A549 (cell line): ENCODE data around the gene BFSP2. TPM values are rescaled to one million over a fixed set of nuclear protein-coding genes. Genes with fewer than 3 reads are reported as not detected.
A peak's percentile ranks its signal among the peaks of the same experiment; 100 is the strongest.

Experiments
- ATAC-seq, 2 experiments: fragments of 200-7000 bp in 1 of 2; fragments of >200 bp in 1 of 2; cut with Nextera tagmentation in 1 of 2; cut with Tn5 transposase in 1 of 2; 3 replicates each; pipeline versions ENCODE4 v1.8.0 to v1.9.1; 2018 to 2020; ENCODE audit warnings: mild to moderate bottlenecking in 1 of 2, moderate library complexity in 1 of 2
- CTCF ChIA-PET: fragments of 300-600 bp; sonication (Branson Sonifier 250); formaldehyde crosslinking; extraction: SDS; loops from one replicate; lab custom pipeline; 2021; ENCODE audit warnings: antibody characterized with exemption, inconsistent platforms; lab: Yijun Ruan, JAX
- POLR2A ChIA-PET: fragments of 350-600 bp; formaldehyde crosslinking; extraction: SDS; loops from one replicate; lab custom pipeline; 2021; ENCODE audit warnings: antibody characterized with exemption, inconsistent platforms; lab: Yijun Ruan, JAX
- DNase-seq, 2 experiments: peaks; one replicate each; pipeline versions ENCODE4 v3.0.0 to v3.0.0-alpha.2; 2011 to 2016; ENCODE audit warnings: low read depth in 1 of 2, low spot score in 1 of 2
- FAIRE-seq: peaks from 2 replicates; lab custom pipeline; 2011; peaks lifted over from hg19 to GRCh38; lab: Jason Lieb, UNC
- H3K27ac ChIP-seq, 2 experiments: fragments of >200 bp; sonication (Bioruptor Twin); formaldehyde crosslinking; 3 replicates each; pipeline ENCODE4 v1.5.1; 2016 to 2017
- H3K4me1 ChIP-seq: fragments of >200 bp; sonication (Bioruptor Twin); formaldehyde crosslinking; 3 replicates; pipeline ENCODE4 v1.6.1; 2016
- H3K4me2 ChIP-seq: fragments of >200 bp; sonication (Bioruptor Twin); formaldehyde crosslinking; 3 replicates; pipeline ENCODE4 v1.6.1; 2016
- H3K4me3 ChIP-seq: fragments of >200 bp; sonication (Bioruptor Twin); formaldehyde crosslinking; 3 replicates; pipeline ENCODE4 v1.5.1; 2016
- H3K9me3 ChIP-seq: fragments of >200 bp; sonication (Bioruptor Twin); formaldehyde crosslinking; 3 replicates; pipeline ENCODE4 v1.6.1; 2016
- BHLHE40 ChIP-seq: IDR thresholded peaks from 2 replicates; pipeline ENCODE4 v1.6.1; 2012; ENCODE audit warnings: low read depth, low read length, inconsistent platforms
- CHD4 ChIP-seq: fragments of 200-600 bp; sonication (generic); IDR thresholded peaks from 2 replicates; pipeline ENCODE4 v1.6.1; 2016; ENCODE audit warnings: antibody characterized with exemption, mild to moderate bottlenecking, borderline replicate concordance
- EP300 ChIP-seq, 2 experiments: fragments of >200 bp; sonication (Bioruptor Twin); formaldehyde crosslinking; IDR thresholded peaks; 2 replicates in 1 of 2; 3 replicates in 1 of 2; pipeline ENCODE4 v1.6.1; 2016 to 2017
- FOSL2 ChIP-seq, 2 experiments: fragments of 450-650 bp in 1 of 2; fragments of >200 bp in 1 of 2; sonication (Bioruptor Twin) in 1 of 2; formaldehyde crosslinking; IDR thresholded peaks; 2 replicates each; pipeline versions ENCODE4 v1.5.0 to v1.6.1; 2016 to 2020; ENCODE audit warnings: mild to moderate bottlenecking in 1 of 2, moderate library complexity in 1 of 2
- GATA3 ChIP-seq: IDR thresholded peaks from 2 replicates; pipeline ENCODE4 v1.6.1; 2012; ENCODE audit warnings: borderline replicate concordance
- HOXB5 ChIP-seq: fragments of 250-450 bp; sonication (Bioruptor Pico); IDR thresholded peaks from 2 replicates; pipeline ENCODE4 v1.5.0; 2020; ENCODE audit warnings: mild to moderate bottlenecking, moderate library complexity
- JUN ChIP-seq, 2 experiments: fragments of >200 bp; sonication (Bioruptor Twin); formaldehyde crosslinking; IDR thresholded peaks; 2 replicates in 1 of 2; 3 replicates in 1 of 2; pipeline ENCODE4 v1.6.1; 2016 to 2017
- JUNB ChIP-seq: fragments of >200 bp; sonication (Bioruptor Twin); formaldehyde crosslinking; IDR thresholded peaks from 2 replicates; pipeline ENCODE4 v1.6.1; 2016
- KDM5A ChIP-seq: fragments of 200-600 bp; sonication (generic); IDR thresholded peaks from 2 replicates; pipeline ENCODE4 v1.6.1; 2016; ENCODE audit warnings: antibody characterized with exemption, mild to moderate bottlenecking
- MAFK ChIP-seq: fragments of 450-650 bp; IDR thresholded peaks from 2 replicates; pipeline ENCODE4 v1.6.1; 2014; ENCODE audit not compliant: partially characterized antibody
- NPAS2 ChIP-seq: fragments of 250-450 bp; sonication (Bioruptor Pico); IDR thresholded peaks from 2 replicates; pipeline ENCODE4 v1.8.0; 2022; ENCODE audit warnings: mild to moderate bottlenecking, moderate library complexity, borderline replicate concordance
- PHF8 ChIP-seq: fragments of 200-600 bp; sonication (generic); IDR thresholded peaks from 2 replicates; pipeline ENCODE4 v1.6.1; 2016; ENCODE audit warnings: low read depth, mild to moderate bottlenecking, antibody characterized with exemption, moderate library complexity, borderline replicate concordance
- RFX5 ChIP-seq: fragments of 450-650 bp; IDR thresholded peaks from 2 replicates; pipeline ENCODE4 v1.7.1; 2014; ENCODE audit warnings: antibody characterized with exemption, mild to moderate bottlenecking, moderate library complexity
- ZC3H11A ChIP-seq: fragments of 450-650 bp; IDR thresholded peaks from 2 replicates; pipeline ENCODE4 v1.6.1; 2014; ENCODE audit warnings: antibody characterized with exemption, mild to moderate bottlenecking
- ZNF302 ChIP-seq: fragments of 250-450 bp; sonication (Bioruptor Pico); IDR thresholded peaks from 2 replicates; pipeline ENCODE4 v1.9.0; 2021; ENCODE audit warnings: inconsistent platforms, mild to moderate bottlenecking, moderate library complexity
- ZSCAN20 ChIP-seq: fragments of 250-450 bp; sonication (Bioruptor Pico); IDR thresholded peaks from 2 replicates; pipeline ENCODE4 v1.8.0; 2022; ENCODE audit warnings: mild to moderate bottlenecking, moderate library complexity
- WGBS: methylation state at CpG from one replicate; pipeline ENCODE4 v1.1.6; 2017; ENCODE audit errors: missing lambda C conversion rate; 5-methylcytosine and 5-hydroxymethylcytosine counted together
- polyA plus RNA-seq, 4 experiments: library from polyadenylated mRNA; depleted of rRNA in 3 of 4; stranded (reverse); fragments of >200 nt; fragmentation: RNase III in 1 of 4; extraction: RNeasy Plus Mini Kit Qiagen cat#74134 plus additional on column Dnase treatment in 1 of 4; gene quantifications; 2 replicates in 3 of 4; 3 replicates in 1 of 4; pipeline ENCODE4 v1.2.3, GENCODE V29; 2011 to 2017
- TF ChIP-seq, protein P1 (sequence below): fragments of 250-450 bp; sonication (Bioruptor Pico); IDR thresholded peaks from 2 replicates; pipeline ENCODE4 v1.5.0; 2020; ENCODE audit warnings: low read depth, mild to moderate bottlenecking, moderate library complexity
- TF ChIP-seq, protein P2 (sequence below): fragments of 450-650 bp; IDR thresholded peaks from 2 replicates; pipeline ENCODE4 v1.6.1; 2014; ENCODE audit warnings: antibody characterized with exemption
- TF ChIP-seq, protein P3 (sequence below): fragments of 200-600 bp; sonication (generic); IDR thresholded peaks from 2 replicates; pipeline ENCODE4 v1.6.1; 2016; ENCODE audit warnings: antibody characterized with exemption, mild to moderate bottlenecking, moderate library complexity
- TF ChIP-seq, protein P4 (sequence below): IDR thresholded peaks from 2 replicates; pipeline ENCODE4 v1.6.1; 2012
- TF ChIP-seq, protein P5 (sequence below): fragments of >200 bp; sonication (Bioruptor Twin); formaldehyde crosslinking; IDR thresholded peaks from 3 replicates; pipeline ENCODE4 v1.6.1; 2016

The BFSP2 gene
- polyA plus RNA-seq, 2 of the 4 experiments (the other 2 are of a cell fraction), result 0.18 TPM; not detected in 1

DNA sequence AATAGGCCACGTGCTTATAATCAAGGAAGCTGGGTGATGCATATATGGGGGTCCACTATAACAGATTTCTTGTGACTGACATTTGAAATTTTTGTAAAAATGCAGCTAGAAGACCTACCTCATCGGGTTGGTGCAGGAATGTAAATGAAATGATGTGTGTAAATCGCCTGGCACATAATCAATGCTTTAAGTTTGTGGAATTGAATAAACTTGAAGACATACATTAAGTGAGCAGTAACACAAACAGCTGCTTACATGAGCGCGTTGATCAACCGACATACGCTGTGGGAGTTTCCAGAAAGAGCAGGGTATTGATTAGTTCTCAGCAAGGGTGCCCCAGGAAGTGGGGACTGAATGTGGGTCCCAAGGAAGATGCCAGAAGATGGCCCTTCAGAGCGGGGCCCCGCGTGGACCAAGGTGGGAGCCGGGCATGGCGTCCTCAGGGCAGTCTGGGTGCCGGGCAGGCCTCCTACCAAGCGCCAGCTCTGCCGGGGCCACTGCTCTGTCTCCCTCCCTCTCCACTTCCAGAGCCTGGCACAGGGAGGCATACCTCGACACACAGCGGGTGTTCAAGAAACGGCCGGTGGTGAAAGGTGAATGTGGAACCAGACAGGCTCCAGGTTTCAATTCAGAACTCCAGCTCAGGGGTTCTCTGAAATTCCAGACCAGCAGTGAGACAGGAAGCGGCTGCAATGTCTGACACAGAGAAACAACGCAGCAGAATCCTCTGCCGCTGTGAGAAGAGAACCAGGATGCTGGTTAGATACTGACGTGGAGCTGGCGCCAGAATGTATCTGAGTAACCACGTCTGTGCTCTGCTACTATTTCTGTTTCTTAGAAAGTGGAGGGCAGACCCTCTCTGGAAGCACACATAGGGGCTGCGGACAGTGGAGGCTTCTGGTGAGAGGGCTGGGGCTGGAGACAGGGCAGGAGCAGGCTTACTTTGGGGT, 12.6 kb downstream of the BFSP2 start:
- FAIRE-seq, result no peak
- TF ChIP-seq PHF8 (no peak), BHLHE40 (no peak), MAFK (no peak), JUNB (no peak), RFX5 (no peak), HOXB5 (CRISPR knock-in tag) (no peak), ZNF302 (CRISPR knock-in tag) (no peak), ZSCAN20 (no peak), KDM5A (no peak)
- TF ChIP-seq, protein P1, sequence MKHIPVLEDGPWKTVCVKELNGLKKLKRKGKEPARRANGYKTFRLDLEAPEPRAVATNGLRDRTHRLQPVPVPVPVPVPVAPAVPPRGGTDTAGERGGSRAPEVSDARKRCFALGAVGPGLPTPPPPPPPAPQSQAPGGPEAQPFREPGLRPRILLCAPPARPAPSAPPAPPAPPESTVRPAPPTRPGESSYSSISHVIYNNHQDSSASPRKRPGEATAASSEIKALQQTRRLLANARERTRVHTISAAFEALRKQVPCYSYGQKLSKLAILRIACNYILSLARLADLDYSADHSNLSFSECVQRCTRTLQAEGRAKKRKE (CRISPR knock-in tag), result no peak
- H3K4me3 ChIP-seq, result no peak overlapping the region
- ATAC-seq, result peak; percentile 65 to 76
- no peak for DNase-seq
- POLR2A ChIA-PET, result no interaction called here
- WGBS, result 50% methylated on average over 18 of the region's 26 CpGs
- H3K9me3 ChIP-seq, result no peaks in the 10 kb centered on the region
- no peak overlapping the region for H3K27ac ChIP-seq
- CTCF ChIA-PET, result interaction anchor here (1.3 to 1.6 kb wide), 2 partner anchors 12 to 686 kb away, joined by 4 to 5 read pairs; no protein-coding TSS in a partner anchor
- H3K4me1 ChIP-seq, result no peaks in the 10 kb centered on the region
- peak overlapping the region; percentile 47 for H3K4me2 ChIP-seq

DNA sequence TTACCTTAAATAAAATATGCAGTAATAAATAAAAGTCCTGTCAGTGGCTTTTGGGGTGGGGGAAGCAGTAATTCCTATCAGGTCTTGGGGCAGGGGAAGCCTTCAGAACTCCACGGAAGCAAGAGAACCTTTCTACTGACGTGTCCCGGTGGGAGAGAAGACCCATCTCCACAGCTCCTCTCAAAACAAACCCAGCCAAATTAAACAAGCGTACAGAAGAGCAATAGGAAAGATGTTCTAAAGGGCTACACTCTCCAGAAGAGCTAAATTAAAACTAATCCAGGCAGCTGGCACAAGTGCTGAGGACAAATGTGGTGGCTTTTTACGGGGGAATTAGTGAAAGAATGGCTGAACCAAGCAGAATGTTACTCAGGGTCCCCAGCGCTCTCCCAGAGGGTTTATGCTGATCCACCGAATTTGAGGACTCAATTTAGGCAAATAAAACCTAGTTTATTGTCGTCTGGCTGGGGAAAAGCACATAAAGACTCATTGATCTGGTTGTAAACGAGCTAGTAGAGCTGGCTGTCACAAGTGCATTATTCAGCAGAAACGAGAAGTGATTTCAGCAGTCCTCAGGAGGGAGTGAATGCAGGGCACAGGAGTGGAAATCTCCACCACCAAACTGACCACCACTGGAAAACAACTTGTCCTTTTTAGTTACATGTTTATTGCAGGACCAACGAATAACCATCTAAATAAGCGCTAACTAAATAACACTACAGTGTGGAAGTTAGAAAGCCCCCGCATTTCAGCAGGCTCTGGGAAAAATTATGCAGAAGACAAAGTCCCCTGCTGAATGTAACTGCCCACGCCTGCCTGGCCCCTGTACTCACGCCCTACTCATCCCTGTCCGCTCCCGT, 13.5 kb downstream of the BFSP2 start:
- POLR2A ChIA-PET, result no interaction called here
- H3K4me3 ChIP-seq, result no peak overlapping the region
- CTCF ChIA-PET, result interaction anchor here (1.6 kb wide), 1 partner anchor 687 kb away, joined by 5 read pairs; no protein-coding TSS in a partner anchor
- ATAC-seq (peak; percentile 69 to 77), DNase-seq (peak in 1 of 2 experiments; percentile 31), FAIRE-seq (no peak)
- WGBS, result 15% methylated on average over 17 of the region's 17 CpGs
- H3K4me1 ChIP-seq, result no peaks in the 10 kb centered on the region
- peak; percentile 37 for TF ChIP-seq MAFK
- no peak for TF ChIP-seq JUN (IDR thresholded peaks at IDR 0.05)
- TF ChIP-seq ZNF302 (CRISPR knock-in tag), result no peak
- no peak for TF ChIP-seq GATA3
- TF ChIP-seq, protein P2, sequence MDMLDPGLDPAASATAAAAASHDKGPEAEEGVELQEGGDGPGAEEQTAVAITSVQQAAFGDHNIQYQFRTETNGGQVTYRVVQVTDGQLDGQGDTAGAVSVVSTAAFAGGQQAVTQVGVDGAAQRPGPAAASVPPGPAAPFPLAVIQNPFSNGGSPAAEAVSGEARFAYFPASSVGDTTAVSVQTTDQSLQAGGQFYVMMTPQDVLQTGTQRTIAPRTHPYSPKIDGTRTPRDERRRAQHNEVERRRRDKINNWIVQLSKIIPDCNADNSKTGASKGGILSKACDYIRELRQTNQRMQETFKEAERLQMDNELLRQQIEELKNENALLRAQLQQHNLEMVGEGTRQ, result no peak
- no peak for TF ChIP-seq ZC3H11A
- peak overlapping the region; percentile 47 for H3K4me2 ChIP-seq
- H3K27ac ChIP-seq, result no peak overlapping the region
- H3K9me3 ChIP-seq, result no peaks in the 10 kb centered on the region

DNA sequence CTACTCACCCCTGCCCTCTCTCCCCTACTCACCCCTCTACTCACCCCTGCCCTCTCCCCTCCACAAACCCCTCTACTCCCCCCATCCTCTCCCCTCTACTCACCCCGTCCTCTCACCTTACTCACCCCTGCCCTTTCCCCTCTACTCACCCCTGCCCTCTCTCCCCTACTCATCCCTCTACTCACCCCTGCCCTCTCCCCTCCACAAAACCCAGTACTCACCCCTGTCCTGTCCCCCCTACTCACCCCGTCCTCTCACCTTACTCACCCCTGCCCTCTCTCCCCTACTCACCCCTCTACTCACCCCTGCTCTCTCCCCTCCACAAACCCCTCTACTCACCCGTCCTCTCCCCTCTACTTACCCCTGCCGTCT, 14.2 kb downstream of the BFSP2 start:
- DNase-seq (no peak), FAIRE-seq (no peak), ATAC-seq (no peak)
- Histone ChIP-seq H3K4me2 (peak overlapping the region; percentile 47), H3K9me3 (no peaks in the 10 kb centered on the region), H3K4me1 (no peaks in the 10 kb centered on the region), H3K27ac (no peak overlapping the region), H3K4me3 (no peak overlapping the region)
- no CpG with 5 or more reads among the region's 4 CpGs for WGBS
- CTCF ChIA-PET, result interaction anchor here (1.6 kb wide), 1 partner anchor 687 kb away, joined by 5 read pairs; no protein-coding TSS in a partner anchor
- POLR2A ChIA-PET, result no interaction called here
- TF ChIP-seq CHD4 (no peak), NPAS2 (no peak), ZNF302 (CRISPR knock-in tag) (no peak), EP300 (IDR thresholded peaks at IDR 0.05) (no peak), FOSL2 (IDR thresholded peaks at IDR 0.05) (no peak), FOSL2 (CRISPR knock-in tag; IDR thresholded peaks at IDR 0.05) (no peak), BHLHE40 (no peak)
- TF ChIP-seq, protein P1 (CRISPR knock-in tag), result no peak
- TF ChIP-seq, protein P3, sequence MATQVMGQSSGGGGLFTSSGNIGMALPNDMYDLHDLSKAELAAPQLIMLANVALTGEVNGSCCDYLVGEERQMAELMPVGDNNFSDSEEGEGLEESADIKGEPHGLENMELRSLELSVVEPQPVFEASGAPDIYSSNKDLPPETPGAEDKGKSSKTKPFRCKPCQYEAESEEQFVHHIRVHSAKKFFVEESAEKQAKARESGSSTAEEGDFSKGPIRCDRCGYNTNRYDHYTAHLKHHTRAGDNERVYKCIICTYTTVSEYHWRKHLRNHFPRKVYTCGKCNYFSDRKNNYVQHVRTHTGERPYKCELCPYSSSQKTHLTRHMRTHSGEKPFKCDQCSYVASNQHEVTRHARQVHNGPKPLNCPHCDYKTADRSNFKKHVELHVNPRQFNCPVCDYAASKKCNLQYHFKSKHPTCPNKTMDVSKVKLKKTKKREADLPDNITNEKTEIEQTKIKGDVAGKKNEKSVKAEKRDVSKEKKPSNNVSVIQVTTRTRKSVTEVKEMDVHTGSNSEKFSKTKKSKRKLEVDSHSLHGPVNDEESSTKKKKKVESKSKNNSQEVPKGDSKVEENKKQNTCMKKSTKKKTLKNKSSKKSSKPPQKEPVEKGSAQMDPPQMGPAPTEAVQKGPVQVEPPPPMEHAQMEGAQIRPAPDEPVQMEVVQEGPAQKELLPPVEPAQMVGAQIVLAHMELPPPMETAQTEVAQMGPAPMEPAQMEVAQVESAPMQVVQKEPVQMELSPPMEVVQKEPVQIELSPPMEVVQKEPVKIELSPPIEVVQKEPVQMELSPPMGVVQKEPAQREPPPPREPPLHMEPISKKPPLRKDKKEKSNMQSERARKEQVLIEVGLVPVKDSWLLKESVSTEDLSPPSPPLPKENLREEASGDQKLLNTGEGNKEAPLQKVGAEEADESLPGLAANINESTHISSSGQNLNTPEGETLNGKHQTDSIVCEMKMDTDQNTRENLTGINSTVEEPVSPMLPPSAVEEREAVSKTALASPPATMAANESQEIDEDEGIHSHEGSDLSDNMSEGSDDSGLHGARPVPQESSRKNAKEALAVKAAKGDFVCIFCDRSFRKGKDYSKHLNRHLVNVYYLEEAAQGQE, result no peak
- TF ChIP-seq, protein P4, sequence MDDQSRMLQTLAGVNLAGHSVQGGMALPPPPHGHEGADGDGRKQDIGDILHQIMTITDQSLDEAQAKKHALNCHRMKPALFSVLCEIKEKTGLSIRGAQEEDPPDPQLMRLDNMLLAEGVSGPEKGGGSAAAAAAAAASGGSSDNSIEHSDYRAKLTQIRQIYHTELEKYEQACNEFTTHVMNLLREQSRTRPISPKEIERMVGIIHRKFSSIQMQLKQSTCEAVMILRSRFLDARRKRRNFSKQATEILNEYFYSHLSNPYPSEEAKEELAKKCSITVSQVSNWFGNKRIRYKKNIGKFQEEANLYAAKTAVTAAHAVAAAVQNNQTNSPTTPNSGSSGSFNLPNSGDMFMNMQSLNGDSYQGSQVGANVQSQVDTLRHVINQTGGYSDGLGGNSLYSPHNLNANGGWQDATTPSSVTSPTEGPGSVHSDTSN, result no peak
- TF ChIP-seq, protein P5, sequence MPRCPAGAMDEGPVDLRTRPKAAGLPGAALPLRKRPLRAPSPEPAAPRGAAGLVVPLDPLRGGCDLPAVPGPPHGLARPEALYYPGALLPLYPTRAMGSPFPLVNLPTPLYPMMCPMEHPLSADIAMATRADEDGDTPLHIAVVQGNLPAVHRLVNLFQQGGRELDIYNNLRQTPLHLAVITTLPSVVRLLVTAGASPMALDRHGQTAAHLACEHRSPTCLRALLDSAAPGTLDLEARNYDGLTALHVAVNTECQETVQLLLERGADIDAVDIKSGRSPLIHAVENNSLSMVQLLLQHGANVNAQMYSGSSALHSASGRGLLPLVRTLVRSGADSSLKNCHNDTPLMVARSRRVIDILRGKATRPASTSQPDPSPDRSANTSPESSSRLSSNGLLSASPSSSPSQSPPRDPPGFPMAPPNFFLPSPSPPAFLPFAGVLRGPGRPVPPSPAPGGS, result no peak
